HG03521 (cell line): ENCODE results near the gene ALMS1.
"Not testable (repeated sequence)": the region's sequence is repeated elsewhere in the genome, so short reads cannot be mapped to it uniquely, and the experiment has no call there.

ENCODE experiments used
- ATAC-seq: cut with Tn5 transposase; IDR thresholded peaks from one replicate; pipeline ENCODE4 v1.9.1; 2021; ENCODE audit warnings: mild to moderate bottlenecking, moderate library complexity; ENCODE audit not compliant: unreplicated experiment

The ALMS1 gene

DNA sequence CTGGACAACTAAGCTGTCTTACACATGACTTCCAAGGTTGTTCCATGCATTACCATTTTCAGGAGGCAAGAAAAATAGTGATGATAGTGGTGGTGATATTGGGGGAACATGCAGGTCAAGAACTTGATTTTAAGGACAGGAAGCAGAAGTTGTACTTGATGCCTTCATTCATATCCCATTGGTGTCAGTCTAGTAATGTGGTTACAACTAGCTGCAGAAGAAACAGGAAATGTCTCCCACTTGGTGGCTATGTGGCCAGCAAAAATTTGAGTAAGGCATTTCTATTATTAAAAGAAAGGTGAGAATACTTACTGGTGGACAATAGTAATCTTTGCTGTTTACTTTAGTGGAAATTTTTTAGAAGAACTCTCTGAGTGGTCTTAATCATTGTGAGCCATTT is 103.4 kb downstream of the ALMS1 start:
- ATAC-seq = no peak

DNA sequence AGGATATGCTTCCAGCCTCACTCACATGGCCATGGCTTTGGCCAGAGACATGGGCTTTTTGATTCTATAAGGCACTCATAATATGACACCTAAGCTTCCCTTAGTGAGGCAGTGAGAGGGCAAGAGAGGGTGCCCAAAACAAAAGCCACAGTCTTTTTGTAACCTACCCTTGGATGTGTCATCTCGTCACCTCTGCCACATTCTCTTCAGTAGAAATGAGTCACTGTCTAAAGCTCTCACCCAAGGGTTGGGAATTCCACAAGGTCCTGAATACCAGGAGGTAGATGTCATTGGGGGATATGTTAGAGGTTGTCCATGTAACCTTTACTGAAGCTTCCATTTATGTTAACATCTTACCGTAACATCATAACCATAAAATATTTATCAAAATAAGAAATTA is 108.4 kb downstream of the ALMS1 start:
- no peak for ATAC-seq

DNA sequence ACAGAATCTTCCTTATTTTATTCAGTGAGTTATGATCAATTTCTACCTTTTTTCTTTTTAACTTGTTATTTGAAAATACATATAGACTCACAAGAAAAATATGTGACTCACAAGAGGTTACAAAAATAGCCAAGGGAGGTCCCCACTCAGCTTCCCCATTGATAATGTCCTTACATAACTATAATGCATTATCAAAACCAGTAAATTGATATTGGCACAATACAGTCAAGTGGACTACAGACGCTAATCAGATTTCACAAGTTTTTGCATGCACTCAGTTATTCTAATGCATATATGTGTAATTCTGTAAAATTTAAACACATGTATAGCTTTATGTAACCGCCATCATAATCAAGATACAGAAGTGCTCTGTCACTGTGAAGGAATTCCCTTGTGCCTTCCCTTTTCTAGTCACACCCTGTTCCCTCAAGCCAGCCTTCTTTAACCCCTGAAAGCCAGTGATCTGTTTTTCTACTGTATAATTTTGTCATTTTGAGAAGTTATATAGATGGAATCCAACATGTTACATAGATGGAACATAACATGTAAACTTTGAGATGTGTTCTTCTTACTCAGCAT is 118.4 kb downstream of the ALMS1 start:
- ATAC-seq = no peak

DNA sequence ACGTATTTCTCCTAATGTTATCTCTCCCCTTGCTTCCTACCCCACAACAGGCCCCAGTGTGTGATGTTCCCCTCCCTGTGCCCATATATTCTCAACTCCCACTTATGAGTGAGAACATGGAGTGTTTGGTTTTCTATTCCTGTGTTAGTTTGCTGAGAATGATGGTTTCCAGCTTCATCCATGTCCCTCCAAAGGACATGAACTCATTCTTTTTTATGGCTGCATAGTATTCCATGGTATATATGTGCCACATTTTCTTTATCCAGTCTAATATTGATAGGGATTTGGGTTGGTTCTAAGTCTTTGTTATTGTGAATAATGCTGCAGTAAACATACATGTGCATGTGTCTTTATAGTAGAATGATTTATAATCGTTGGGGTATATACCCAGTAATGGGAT is 119.2 kb downstream of the ALMS1 start:
- ATAC-seq = not testable (repeated sequence)

GRCh38 chr2:73510470-73510869 is 124.8 kb downstream of the ALMS1 start:
- ATAC-seq = not testable (repeated sequence)

DNA sequence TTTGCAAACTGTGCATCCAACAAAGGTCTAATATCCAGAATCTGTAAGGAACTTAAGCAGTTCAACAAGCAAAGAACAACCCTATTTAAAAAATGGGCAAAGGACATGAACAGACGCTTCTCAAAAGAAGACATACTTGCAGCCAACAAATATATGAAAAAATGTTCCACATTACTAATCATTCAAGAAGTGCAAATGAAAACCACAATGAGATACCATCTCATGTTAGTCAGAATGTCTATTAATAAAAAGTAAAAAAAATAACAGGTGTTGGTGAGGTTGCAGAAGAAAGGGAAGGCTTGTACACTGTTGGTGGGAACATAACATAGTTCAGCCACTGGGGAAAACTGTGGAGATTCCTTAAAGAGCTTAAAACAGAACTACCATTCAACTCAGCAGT is 130.4 kb downstream of the ALMS1 start:
- no peak for ATAC-seq

GRCh38 chr2:73528688-73529087 is 143.1 kb downstream of the ALMS1 start:
- no peak for ATAC-seq

- not testable (repeated sequence) for ATAC-seq
Observed at GRCh38 chr2:73530773-73531172, 145.1 kb downstream of the ALMS1 start.

GRCh38 chr2:73532381-73532780 is 146.7 kb downstream of the ALMS1 start:
- no peak for ATAC-seq

DNA sequence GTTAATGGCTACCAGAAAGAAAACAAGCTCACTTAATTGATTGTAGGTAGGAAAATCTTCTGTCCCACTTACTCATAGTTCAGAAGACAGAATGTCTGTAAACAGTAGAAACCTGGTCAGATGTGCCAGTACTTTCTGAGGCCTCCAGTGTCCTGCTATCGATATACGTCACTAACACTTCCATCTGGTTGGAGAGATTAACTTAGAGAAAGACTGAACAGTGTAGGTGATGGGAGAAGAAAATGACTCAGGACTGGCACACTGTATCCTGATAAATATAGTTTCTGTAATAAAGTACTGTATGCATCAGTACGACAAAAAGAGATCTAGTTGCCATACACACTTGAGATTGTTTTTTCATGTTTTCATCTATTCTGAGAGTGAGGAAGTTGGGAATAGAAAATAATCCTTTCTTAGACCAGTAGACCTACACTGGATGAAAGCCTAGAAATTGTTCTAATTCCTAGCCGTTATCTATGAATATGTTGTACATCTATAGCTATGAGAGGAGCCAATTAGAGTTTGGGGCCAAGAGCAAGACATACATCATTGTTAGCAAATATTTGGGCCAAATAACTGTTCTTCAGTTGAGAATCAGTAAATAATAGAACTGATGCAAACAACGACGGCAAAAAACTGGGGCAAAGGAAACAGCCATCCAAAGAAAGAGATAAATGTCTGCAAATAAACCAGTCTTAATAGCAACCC is 150.7 kb downstream of the ALMS1 start:
- no peak for ATAC-seq

GRCh38 chr2:73560875-73561274 is 175.2 kb downstream of the ALMS1 start:
- ATAC-seq = not testable (repeated sequence)

DNA sequence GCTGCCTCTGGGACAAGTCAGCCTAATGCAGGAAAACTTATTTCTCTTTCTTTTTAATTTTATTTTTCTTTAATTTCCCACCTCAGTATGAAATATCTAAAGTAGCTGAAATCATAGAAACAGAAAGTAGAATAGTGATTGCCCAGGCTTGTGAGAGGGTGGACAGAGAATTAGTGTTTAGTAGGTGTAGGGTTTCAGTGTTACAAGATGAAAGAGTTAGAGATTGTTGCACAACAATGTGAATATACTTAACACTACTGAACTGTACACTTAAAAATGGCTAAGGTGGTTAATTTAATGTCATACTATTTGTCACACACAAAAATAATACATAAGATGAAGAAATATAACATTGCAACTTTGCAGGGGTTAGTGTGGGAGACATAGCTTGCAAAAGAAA is 175.8 kb downstream of the ALMS1 start:
- no peak for ATAC-seq

- no peak for ATAC-seq
Observed at GRCh38 chr2:73564986-73565385, 179.3 kb downstream of the ALMS1 start.

DNA sequence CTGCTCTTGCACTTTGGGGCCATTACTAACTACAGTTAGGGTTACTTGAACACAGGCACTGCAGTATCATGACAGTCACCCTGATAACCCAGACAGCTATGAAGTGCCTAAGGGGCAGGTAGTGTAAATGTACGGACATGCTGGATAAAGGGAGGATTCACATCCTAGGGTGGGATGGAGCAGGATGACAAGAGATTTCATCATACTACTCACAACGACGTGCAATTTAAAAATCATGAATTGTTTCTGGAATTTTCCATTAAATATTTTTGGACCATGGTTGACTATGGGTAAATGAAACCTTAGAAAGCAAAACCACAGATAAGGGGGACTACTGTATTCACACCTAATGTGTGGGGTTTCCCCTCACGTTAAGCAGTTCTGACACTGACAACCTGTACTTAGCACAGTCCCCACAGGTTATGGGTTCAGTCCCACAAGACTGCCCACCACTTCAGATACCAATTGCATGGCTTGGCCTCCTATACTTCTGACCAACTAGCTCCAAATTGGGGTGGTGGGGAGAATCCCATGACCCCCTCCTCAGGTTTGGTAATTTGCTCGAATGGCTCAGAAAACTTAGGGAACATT is 180.7 kb downstream of the ALMS1 start:
- ATAC-seq = no peak

- no peak for ATAC-seq
Observed at GRCh38 chr2:73575261-73575660, 189.6 kb downstream of the ALMS1 start.

DNA sequence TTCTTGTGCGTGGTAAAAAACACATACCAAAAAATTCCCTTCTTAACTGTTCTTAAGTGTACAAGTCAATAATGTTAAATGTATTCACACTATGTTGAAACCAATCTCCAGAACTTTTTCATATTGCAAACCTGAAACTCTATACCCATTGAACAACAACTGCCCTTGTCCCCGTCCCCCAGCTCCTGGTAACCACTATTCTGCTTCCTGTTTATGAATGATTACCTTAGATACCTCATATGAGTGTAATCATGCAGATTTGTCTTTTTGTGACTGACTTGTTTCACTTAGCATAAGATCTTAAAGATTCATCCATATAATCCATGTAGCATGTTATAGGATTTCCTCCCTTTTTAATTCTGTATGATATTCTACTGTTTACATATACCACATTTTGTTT is 196.7 kb downstream of the ALMS1 start:
- ATAC-seq = peak; percentile 38

- no peak for ATAC-seq
Observed at GRCh38 chr2:73588177-73588576, 202.5 kb downstream of the ALMS1 start.

GRCh38 chr2:73593680-73594079 is 208.0 kb downstream of the ALMS1 start:
- no peak for ATAC-seq

DNA sequence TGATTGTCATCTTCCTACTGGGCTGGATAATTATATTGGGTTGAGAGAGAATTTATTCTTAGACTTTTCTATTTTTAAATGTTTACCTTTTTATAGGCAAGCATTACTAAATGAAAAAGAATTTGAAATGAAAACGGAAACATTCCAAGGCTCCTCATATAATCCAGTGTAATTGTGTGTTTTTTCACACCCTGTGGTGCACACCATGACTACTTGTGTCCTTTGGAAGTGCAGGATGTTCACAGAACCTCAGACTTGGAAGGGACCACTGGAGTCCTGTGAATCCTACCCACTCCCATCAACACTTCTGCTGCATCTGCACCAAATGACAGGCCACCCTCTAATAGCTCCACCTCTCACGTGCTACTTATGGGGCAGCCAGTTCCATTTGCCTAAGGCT is 208.6 kb downstream of the ALMS1 start:
- no peak for ATAC-seq

- ATAC-seq = no peak
Observed at GRCh38 chr2:73601780-73602179, 216.1 kb downstream of the ALMS1 start.

DNA sequence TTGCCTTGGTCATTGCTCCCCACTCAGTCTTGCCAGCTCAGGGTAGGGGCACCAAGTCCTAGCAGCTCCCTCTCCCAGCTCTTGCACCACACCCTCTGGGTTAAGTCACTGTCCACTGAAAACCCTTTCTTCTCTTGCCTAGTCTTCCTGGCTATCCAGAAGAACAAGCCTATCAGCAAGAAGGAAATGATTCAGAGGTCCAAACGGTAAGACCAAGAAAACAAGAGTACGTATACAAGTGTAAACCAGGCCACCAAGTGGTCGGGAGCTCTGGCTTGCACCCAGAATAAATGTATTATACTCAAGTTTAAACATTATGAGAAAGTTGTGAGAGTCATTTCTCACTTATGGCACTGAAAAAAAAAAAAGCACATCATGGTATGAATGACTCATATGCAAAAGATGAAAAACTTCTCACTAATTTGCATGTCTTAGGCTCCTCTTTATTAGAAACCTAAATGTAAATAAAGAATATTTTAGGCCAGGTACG is 217.5 kb downstream of the ALMS1 start:
- peak; percentile 54 for ATAC-seq

DNA sequence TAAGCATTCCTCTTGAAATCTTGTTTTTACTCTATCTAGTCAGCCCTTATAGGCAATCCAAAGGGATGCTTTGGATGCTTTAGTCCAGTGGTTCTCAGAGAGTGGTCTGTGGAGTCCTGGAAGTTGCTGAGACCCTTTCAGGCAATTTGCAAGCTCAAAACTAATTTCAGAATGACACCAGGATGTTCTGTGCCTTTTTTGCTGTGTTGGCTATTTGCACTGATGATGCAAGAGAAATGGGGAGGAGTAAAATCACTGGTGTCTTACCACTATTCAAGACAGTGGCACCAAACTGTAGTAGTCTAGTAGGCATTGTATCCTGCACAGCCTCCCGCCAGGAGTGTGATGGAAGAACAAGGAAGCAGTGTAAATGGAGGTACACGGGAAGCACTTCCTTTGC is 219.0 kb downstream of the ALMS1 start:
- not testable (repeated sequence) for ATAC-seq
